Measurements from ENCODE around the gene ASCL2. TPM values are rescaled to one million over a fixed set of nuclear protein-coding genes. Genes with fewer than 3 reads are reported as not detected.

The ASCL2 gene
- total and polyA plus RNA-seq, 2 donors from 2014 or later = 1.2 to 5.0 TPM

DNA sequence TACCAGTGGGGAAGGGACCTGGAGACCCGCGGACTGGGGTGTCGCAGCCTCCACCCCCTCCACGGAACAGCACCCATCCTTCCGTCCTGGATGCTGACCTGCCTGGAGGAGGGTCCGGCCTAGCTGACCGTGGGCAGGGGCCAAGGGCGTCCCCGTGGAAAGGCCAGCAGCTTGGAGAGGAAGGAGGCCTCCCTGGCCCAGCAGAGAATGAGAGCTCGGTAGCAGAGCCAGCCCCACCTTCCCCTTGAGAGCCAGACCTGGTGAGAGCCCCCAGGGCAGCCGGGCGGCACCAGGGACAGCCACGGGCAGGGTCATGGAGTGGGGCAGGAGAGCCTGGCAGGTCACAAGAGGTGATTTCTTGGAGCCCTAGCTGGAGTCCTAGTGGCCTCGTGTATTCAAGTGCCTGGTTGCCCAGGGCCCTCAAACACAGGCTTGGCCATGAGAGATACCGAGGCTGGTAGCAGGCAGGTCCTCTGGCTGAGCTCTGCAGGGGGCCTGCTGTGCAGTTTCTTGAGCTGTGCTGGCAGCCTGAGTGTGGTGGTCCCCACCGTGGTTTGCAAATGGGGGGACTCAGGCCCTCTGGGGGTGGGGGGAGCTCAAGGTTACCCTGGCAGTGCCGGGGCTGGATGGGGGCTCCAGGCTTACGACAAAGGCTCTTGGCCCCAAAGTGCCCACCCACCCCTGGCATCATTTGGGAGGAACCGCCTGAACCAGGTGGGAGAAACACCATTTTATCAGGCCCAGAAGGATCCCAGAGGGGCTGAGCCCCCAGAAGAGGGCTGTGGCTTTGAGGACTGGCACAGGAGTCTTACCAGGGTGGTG, 39.1 kb upstream of the ASCL2 start:
- Histone ChIP-seq H3K36me3 (ENCODE audit: control insufficient read depth in 2 of 3, insufficient read depth in 3 of 3, low read length in 3 of 3) (no peaks in the 10 kb centered on the region), H3K27ac (ENCODE audit: low read depth in 2 of 2, low read length in 2 of 2) (no peak overlapping the region), H3K27me3 (ENCODE audit: control insufficient read depth, insufficient read depth, low read length) (no peaks in the 10 kb centered on the region), H3K4me3 (ENCODE audit: low read length in 3 of 3) (no peak overlapping the region), H3K9me3 (ENCODE audit: control insufficient read depth in 2 of 3, insufficient read depth in 1 of 3, low read length in 3 of 3) (no peaks in the 10 kb centered on the region), H3K4me1 (ENCODE audit: control insufficient read depth in 2 of 3, insufficient read depth in 2 of 3, low read depth in 1 of 3, low read length in 3 of 3) (peaks cover 3 to 20% (median 8%) of the 10 kb centered on the region in 3 donors), H3K9ac (ENCODE audit: low read length in 3 of 3) (no peak overlapping the region)
- no peak for FAIRE-seq
- TF ChIP-seq, protein P1, sequence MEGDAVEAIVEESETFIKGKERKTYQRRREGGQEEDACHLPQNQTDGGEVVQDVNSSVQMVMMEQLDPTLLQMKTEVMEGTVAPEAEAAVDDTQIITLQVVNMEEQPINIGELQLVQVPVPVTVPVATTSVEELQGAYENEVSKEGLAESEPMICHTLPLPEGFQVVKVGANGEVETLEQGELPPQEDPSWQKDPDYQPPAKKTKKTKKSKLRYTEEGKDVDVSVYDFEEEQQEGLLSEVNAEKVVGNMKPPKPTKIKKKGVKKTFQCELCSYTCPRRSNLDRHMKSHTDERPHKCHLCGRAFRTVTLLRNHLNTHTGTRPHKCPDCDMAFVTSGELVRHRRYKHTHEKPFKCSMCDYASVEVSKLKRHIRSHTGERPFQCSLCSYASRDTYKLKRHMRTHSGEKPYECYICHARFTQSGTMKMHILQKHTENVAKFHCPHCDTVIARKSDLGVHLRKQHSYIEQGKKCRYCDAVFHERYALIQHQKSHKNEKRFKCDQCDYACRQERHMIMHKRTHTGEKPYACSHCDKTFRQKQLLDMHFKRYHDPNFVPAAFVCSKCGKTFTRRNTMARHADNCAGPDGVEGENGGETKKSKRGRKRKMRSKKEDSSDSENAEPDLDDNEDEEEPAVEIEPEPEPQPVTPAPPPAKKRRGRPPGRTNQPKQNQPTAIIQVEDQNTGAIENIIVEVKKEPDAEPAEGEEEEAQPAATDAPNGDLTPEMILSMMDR (IDR thresholded peaks at IDR 0.05; ENCODE audit: borderline replicate concordance, extremely low read depth, insufficient read depth) = no peak
- no peak for DNase-seq
- intact Hi-C loops (cut with DNase I) = no loop called here

GRCh38 chr11:2308713-2309112, 38.3 kb upstream of the ASCL2 start:
- H3K4me3 ChIP-seq (ENCODE audit: low read length in 3 of 3) = no peak overlapping the region
- H3K27me3 ChIP-seq (ENCODE audit: control insufficient read depth, insufficient read depth, low read length) = no peaks in the 10 kb centered on the region
- FAIRE-seq = no peak
- no peaks in the 10 kb centered on the region for H3K36me3 ChIP-seq (ENCODE audit: control insufficient read depth in 2 of 3, insufficient read depth in 3 of 3, low read length in 3 of 3)
- intact Hi-C loops (cut with DNase I) = no loop called here
- no peak overlapping the region for H3K27ac ChIP-seq (ENCODE audit: low read depth in 2 of 2, low read length in 2 of 2)
- TF ChIP-seq, protein P1 (IDR thresholded peaks at IDR 0.05; ENCODE audit: borderline replicate concordance, extremely low read depth, insufficient read depth) = no peak
- H3K4me1 ChIP-seq (ENCODE audit: control insufficient read depth in 2 of 3, insufficient read depth in 2 of 3, low read depth in 1 of 3, low read length in 3 of 3) = peaks cover 3 to 16% (median 6%) of the 10 kb centered on the region in 3 donors
- no peaks in the 10 kb centered on the region for H3K9me3 ChIP-seq (ENCODE audit: control insufficient read depth in 2 of 3, insufficient read depth in 1 of 3, low read length in 3 of 3)
- DNase-seq = peak in 2 of 5 donors; percentile 50 to 54
- H3K9ac ChIP-seq (ENCODE audit: low read length in 3 of 3) = no peak overlapping the region

DNA sequence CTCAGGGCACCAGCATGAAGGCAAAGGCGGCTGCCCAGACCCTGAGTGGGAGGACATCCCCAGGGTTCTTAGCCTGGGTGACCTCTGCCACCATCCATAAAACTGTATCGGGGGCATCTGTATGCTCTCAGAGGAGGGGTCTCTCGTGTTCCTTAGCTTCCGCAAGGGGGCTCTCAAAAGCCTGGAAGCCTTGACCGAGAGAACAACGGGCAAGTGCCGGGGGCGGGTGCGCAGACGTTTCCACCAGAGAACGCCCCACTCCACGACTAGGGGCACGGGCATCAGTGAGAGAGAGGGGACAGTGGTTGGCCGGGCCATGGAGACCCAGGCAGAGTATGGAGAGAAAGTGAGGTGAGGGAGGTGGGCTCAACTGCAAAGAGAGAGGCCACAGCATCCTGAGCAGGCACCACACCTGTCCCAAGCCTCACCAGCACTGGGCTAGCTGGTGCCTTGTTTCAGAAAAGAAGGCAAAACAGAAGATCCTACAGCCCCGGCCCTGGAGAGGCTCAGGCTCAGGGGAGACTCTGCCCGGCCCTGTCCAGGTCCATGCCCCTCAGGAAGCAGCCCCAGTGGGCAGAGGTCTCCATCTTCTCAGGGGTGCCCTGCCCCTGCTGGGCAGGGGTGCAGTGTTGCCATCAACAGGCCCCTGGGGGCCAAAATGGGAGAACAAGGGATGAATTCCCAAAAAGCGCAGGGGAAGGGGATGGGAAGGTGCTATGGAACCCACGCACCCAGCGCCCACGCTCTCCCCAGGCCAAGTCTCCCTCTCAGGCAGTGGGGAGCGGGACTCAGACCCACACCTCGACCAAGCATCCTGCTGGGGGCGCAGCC, 37.3 kb upstream of the ASCL2 start:
- no peaks in the 10 kb centered on the region for H3K27me3 ChIP-seq (ENCODE audit: control insufficient read depth, insufficient read depth, low read length)
- FAIRE-seq (no peak), DNase-seq (peak in 1 of 5 donors; percentile 59)
- H3K27ac ChIP-seq (ENCODE audit: low read depth in 2 of 2, low read length in 2 of 2) = no peak overlapping the region
- no peak overlapping the region for H3K9ac ChIP-seq (ENCODE audit: low read length in 3 of 3)
- no peaks in the 10 kb centered on the region for H3K9me3 ChIP-seq (ENCODE audit: control insufficient read depth in 2 of 3, insufficient read depth in 1 of 3, low read length in 3 of 3)
- no peak overlapping the region for H3K4me3 ChIP-seq (ENCODE audit: low read length in 3 of 3)
- TF ChIP-seq, protein P1 (IDR thresholded peaks at IDR 0.05; ENCODE audit: borderline replicate concordance, extremely low read depth, insufficient read depth) = no peak
- H3K36me3 ChIP-seq (ENCODE audit: control insufficient read depth in 2 of 3, insufficient read depth in 3 of 3, low read length in 3 of 3) = no peaks in the 10 kb centered on the region
- intact Hi-C loops (cut with DNase I) = no loop called here
- H3K4me1 ChIP-seq (ENCODE audit: control insufficient read depth in 2 of 3, insufficient read depth in 2 of 3, low read depth in 1 of 3, low read length in 3 of 3) = peaks cover 3 to 16% (median 6%) of the 10 kb centered on the region in 3 donors
